Lower leg skin (tissue), 3 donors: ENCODE data around the gene CRACR2A.

ENCODE experiments used
- POLR2A ChIP-seq, 2 donors: fragments of 450-650 bp; IDR thresholded peaks; one replicate each; pipeline ENCODE4 v1.6.1; 2016 to 2017; ENCODE audit warnings: antibody characterized with exemption in 2 of 2, mild to moderate bottlenecking in 1 of 2, moderate library complexity in 1 of 2
- TF ChIP-seq, protein P1 (sequence below), 3 donors: fragments of 450-650 bp; IDR thresholded peaks; one replicate each; pipeline ENCODE4 v1.5.1; 2016; ENCODE audit warnings: antibody characterized with exemption in 3 of 3, mild to moderate bottlenecking in 3 of 3, moderate library complexity in 2 of 3

GRCh38 chr12:3726456-3726855 is 26.5 kb downstream of the CRACR2A start:
- TF ChIP-seq, protein P1, sequence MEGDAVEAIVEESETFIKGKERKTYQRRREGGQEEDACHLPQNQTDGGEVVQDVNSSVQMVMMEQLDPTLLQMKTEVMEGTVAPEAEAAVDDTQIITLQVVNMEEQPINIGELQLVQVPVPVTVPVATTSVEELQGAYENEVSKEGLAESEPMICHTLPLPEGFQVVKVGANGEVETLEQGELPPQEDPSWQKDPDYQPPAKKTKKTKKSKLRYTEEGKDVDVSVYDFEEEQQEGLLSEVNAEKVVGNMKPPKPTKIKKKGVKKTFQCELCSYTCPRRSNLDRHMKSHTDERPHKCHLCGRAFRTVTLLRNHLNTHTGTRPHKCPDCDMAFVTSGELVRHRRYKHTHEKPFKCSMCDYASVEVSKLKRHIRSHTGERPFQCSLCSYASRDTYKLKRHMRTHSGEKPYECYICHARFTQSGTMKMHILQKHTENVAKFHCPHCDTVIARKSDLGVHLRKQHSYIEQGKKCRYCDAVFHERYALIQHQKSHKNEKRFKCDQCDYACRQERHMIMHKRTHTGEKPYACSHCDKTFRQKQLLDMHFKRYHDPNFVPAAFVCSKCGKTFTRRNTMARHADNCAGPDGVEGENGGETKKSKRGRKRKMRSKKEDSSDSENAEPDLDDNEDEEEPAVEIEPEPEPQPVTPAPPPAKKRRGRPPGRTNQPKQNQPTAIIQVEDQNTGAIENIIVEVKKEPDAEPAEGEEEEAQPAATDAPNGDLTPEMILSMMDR (IDR thresholded peaks at IDR 0.05) = no peak
- no peak for TF ChIP-seq POLR2A (IDR thresholded peaks at IDR 0.05)
